ENCODE results near the gene FTMT. TPM values are rescaled to one million over a fixed set of nuclear protein-coding genes. Genes with fewer than 3 reads are reported as not detected.

Gene FTMT
- total RNA-seq, 2 experiments from 2014 or later: not detected

- H3K4me3 Mint-ChIP-seq: no peak overlapping the region
- H3K9me3 Mint-ChIP-seq: no peaks in the 10 kb centered on the region
- ChIA-PET POLR2A (no interaction called here), CTCF (no interaction called here)
- no peak for DNase-seq
- H3K27ac Mint-ChIP-seq: no peak overlapping the region
- H3K27me3 Mint-ChIP-seq: no peaks in the 10 kb centered on the region
- intact Hi-C loops (cut with micrococcal nuclease): no loop called here
- no peaks in the 10 kb centered on the region for H3K4me1 Mint-ChIP-seq (ENCODE audit: low read depth)
- H3K36me3 Mint-ChIP-seq: no peaks in the 10 kb centered on the region
These were observed 18.8 kb downstream of the FTMT start for GRCh38 chr5:121870489-121870888.

GRCh38 chr5:121872856-121873255 is 21.2 kb downstream of the FTMT start:
- ChIA-PET CTCF (no interaction called here), POLR2A (no interaction called here)
- H3K4me1 Mint-ChIP-seq (ENCODE audit: low read depth): no peaks in the 10 kb centered on the region
- H3K4me3 Mint-ChIP-seq: no peak overlapping the region
- no peaks in the 10 kb centered on the region for H3K36me3 Mint-ChIP-seq
- intact Hi-C loops (cut with micrococcal nuclease): no loop called here
- no peaks in the 10 kb centered on the region for H3K27me3 Mint-ChIP-seq
- no peaks in the 10 kb centered on the region for H3K9me3 Mint-ChIP-seq
- no peak for DNase-seq
- no peak overlapping the region for H3K27ac Mint-ChIP-seq

- Mint-ChIP-seq H3K36me3 (no peaks in the 10 kb centered on the region), H3K9me3 (no peaks in the 10 kb centered on the region), H3K4me1 (ENCODE audit: low read depth) (no peaks in the 10 kb centered on the region), H3K27ac (no peak overlapping the region), H3K4me3 (no peak overlapping the region), H3K27me3 (no peaks in the 10 kb centered on the region)
- ChIA-PET POLR2A (no interaction called here), CTCF (no interaction called here)
- intact Hi-C loops (cut with micrococcal nuclease): no loop called here
- DNase-seq: no peak
These were observed 21.7 kb downstream of the FTMT start for GRCh38 chr5:121873409-121873808.

GRCh38 chr5:121885630-121886029 is 33.9 kb downstream of the FTMT start:
- Mint-ChIP-seq H3K9me3 (no peaks in the 10 kb centered on the region), H3K4me1 (ENCODE audit: low read depth) (no peaks in the 10 kb centered on the region), H3K27ac (no peak overlapping the region), H3K27me3 (no peaks in the 10 kb centered on the region), H3K36me3 (no peaks in the 10 kb centered on the region), H3K4me3 (no peak overlapping the region)
- ChIA-PET CTCF (no interaction called here), POLR2A (no interaction called here)
- intact Hi-C loops (cut with micrococcal nuclease): no loop called here
- no peak for DNase-seq

- no peaks in the 10 kb centered on the region for H3K36me3 Mint-ChIP-seq
These were observed 36.0 kb downstream of the FTMT start for GRCh38 chr5:121887727-121888126.

GRCh38 chr5:121890297-121890858 is 38.7 kb downstream of the FTMT start:
- Mint-ChIP-seq H3K27ac (no peak overlapping the region), H3K27me3 (no peaks in the 10 kb centered on the region), H3K4me1 (ENCODE audit: low read depth) (no peaks in the 10 kb centered on the region), H3K36me3 (no peaks in the 10 kb centered on the region), H3K9me3 (peaks cover 3% of the 10 kb centered on the region), H3K4me3 (no peak overlapping the region)
- DNase-seq: no peak
- intact Hi-C loops (cut with micrococcal nuclease): no loop called here
- CTCF ChIA-PET: no interaction called here
- POLR2A ChIA-PET: no interaction called here

More at GRCh38 chr5:121887727-121888126, 36.0 kb downstream of the FTMT start:
- ChIA-PET POLR2A (no interaction called here), CTCF (no interaction called here)
- no peak for DNase-seq
- Mint-ChIP-seq H3K4me3 (no peak overlapping the region), H3K4me1 (ENCODE audit: low read depth) (no peaks in the 10 kb centered on the region), H3K27ac (no peak overlapping the region), H3K9me3 (no peaks in the 10 kb centered on the region), H3K27me3 (no peaks in the 10 kb centered on the region)
- intact Hi-C loops (cut with micrococcal nuclease): no loop called here

GRCh38 chr5:121897341-121897740 is 45.7 kb downstream of the FTMT start:
- Mint-ChIP-seq H3K27me3 (no peaks in the 10 kb centered on the region), H3K4me3 (no peak overlapping the region), H3K9me3 (peaks cover 3% of the 10 kb centered on the region), H3K4me1 (ENCODE audit: low read depth) (no peaks in the 10 kb centered on the region), H3K36me3 (no peaks in the 10 kb centered on the region), H3K27ac (no peak overlapping the region)
- CTCF ChIA-PET: no interaction called here
- intact Hi-C loops (cut with micrococcal nuclease): no loop called here
- POLR2A ChIA-PET: no interaction called here
- DNase-seq: no peak

GRCh38 chr5:121899346-121899745 is 47.7 kb downstream of the FTMT start:
- no peaks in the 10 kb centered on the region for H3K36me3 Mint-ChIP-seq

More at GRCh38 chr5:121899346-121899745, 47.7 kb downstream of the FTMT start:
- Mint-ChIP-seq H3K27me3 (no peaks in the 10 kb centered on the region), H3K4me1 (ENCODE audit: low read depth) (no peaks in the 10 kb centered on the region), H3K9me3 (peaks cover under 1% of the 10 kb centered on the region), H3K27ac (no peak overlapping the region), H3K4me3 (no peak overlapping the region)
- ChIA-PET CTCF (no interaction called here), POLR2A (no interaction called here)
- DNase-seq: no peak
- intact Hi-C loops (cut with micrococcal nuclease): no loop called here

Other genes starting within 250 kb of the FTMT start
- 10 to 100 TPM; 10.4 to 10.9 TPM for gene SRFBP1, start 110.1 kb downstream of the FTMT start, total RNA-seq
- gene LOX, start 226.4 kb downstream of the FTMT start, total RNA-seq: not detected